Measurements from ENCODE around the gene PACRG. TPM values are rescaled to one million over a fixed set of nuclear protein-coding genes. Genes with fewer than 3 reads are reported as not detected.

PACRG gene
- polyA plus RNA-seq, 3 donors, result not detected

DNA sequence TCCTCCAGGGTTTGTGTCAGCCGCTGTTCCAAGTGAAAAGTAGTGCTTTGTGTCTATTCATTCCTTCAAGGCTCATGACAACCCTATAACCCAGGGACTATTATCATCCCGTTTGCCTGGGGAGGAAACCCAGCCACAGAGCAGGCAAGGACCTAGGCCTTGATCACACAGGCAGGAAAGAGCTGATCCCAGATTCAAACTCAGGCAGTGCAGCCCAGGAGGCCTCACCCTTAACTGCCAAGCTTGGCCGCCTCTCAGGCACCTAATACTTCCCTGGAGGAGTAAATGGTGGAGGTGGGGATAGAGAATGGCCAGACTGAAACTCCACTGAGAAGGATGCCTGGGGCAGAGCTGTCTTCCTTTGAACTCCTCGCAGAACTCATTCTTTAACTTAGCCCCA, 471.6 kb downstream of the PACRG start:
- H4K20me1 ChIP-seq (ENCODE audit: insufficient read depth, low read length), result no peaks in the 10 kb centered on the region
- H3K27me3 Mint-ChIP-seq (ENCODE audit: low read depth in 3 of 3), result peaks cover 0 to 5% (median 2%) of the 10 kb centered on the region in 3 donors
- intact Hi-C loops (cut with micrococcal nuclease), result no loop called here

DNA sequence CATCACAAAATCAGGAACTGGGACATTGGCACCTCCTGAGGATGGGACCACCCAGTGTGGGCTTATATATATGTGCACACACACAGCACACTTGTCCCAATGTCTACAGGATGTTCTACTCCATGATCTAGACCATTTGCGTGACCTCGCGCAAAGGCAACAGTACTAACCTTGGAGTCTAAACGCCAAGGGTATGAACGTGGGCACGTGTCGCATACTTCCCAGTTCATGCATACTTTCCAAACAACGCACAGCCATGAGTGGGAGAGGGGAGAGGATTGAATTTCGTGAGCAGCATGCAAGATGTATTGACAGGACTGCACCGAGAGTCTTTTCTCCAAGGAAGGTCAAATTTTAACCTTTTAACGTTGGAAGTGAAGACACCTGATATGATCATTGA, 472.5 kb downstream of the PACRG start:
- Histone ChIP-seq H3K4me2 (replicated peaks; ENCODE audit: extremely low read depth, low read length, poor library complexity, severe bottlenecking) (no peak overlapping the region), H3K9ac (ENCODE audit: insufficient read depth, low read length, poor library complexity, severe bottlenecking) (no peak overlapping the region), H3K36me3 (replicated peaks in 1 of 2; ENCODE audit: control insufficient read depth in 1 of 2, insufficient read depth in 2 of 2, low read length in 2 of 2) (no peaks in the 10 kb centered on the region), H2AFZ (ENCODE audit: insufficient read depth, low read depth, low read length, poor library complexity, severe bottlenecking) (no peak overlapping the region), H3K9me3 (replicated peaks in 1 of 2; ENCODE audit: control insufficient read depth in 1 of 2, insufficient read depth in 1 of 2, low read length in 2 of 2) (no peaks in the 10 kb centered on the region), H3K4me3 (replicated peaks in 1 of 3; ENCODE audit: low read depth in 2 of 3, low read length in 3 of 3) (no peak overlapping the region), H3K27me3 (ENCODE audit: control insufficient read depth in 2 of 2, insufficient read depth in 2 of 2, low read length in 2 of 2) (no peaks in the 10 kb centered on the region), H3K4me1 (ENCODE audit: control insufficient read depth in 1 of 2, insufficient read depth in 2 of 2, low read length in 2 of 2) (no peaks in the 10 kb centered on the region), H4K20me1 (ENCODE audit: insufficient read depth, low read length) (no peaks in the 10 kb centered on the region), H3K79me2 (ENCODE audit: insufficient read depth, low read length) (no peaks in the 10 kb centered on the region), H3K27ac (ENCODE audit: low read depth in 1 of 2, low read length in 2 of 2) (no peak overlapping the region)
- H3K27ac Mint-ChIP-seq, result no peak overlapping the region
- no peak for DNase-seq
- TF ChIP-seq, protein P1, sequence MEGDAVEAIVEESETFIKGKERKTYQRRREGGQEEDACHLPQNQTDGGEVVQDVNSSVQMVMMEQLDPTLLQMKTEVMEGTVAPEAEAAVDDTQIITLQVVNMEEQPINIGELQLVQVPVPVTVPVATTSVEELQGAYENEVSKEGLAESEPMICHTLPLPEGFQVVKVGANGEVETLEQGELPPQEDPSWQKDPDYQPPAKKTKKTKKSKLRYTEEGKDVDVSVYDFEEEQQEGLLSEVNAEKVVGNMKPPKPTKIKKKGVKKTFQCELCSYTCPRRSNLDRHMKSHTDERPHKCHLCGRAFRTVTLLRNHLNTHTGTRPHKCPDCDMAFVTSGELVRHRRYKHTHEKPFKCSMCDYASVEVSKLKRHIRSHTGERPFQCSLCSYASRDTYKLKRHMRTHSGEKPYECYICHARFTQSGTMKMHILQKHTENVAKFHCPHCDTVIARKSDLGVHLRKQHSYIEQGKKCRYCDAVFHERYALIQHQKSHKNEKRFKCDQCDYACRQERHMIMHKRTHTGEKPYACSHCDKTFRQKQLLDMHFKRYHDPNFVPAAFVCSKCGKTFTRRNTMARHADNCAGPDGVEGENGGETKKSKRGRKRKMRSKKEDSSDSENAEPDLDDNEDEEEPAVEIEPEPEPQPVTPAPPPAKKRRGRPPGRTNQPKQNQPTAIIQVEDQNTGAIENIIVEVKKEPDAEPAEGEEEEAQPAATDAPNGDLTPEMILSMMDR (IDR thresholded peaks at IDR 0.05), result no peak
- no CpG with 5 or more reads among the region's 11 CpGs for WGBS (ENCODE audit: insufficient coverage)
- intact Hi-C loops (cut with micrococcal nuclease), result no loop called here
- H3K9me3 Mint-ChIP-seq, result peaks cover 0 to 2% (median 0%) of the 10 kb centered on the region in 7 donors
- no peak overlapping the region for H3K4me3 Mint-ChIP-seq
- no peaks in the 10 kb centered on the region for H3K36me3 Mint-ChIP-seq
- H3K4me1 Mint-ChIP-seq, result no peaks in the 10 kb centered on the region
- peaks cover 0 to 5% (median under 1%) of the 10 kb centered on the region in 3 donors for H3K27me3 Mint-ChIP-seq (ENCODE audit: low read depth in 3 of 3)

More for the DNA sequence above, 471.6 kb downstream of the PACRG start:
- no peak for DNase-seq
- WGBS (ENCODE audit: insufficient coverage), result no CpG with 5 or more reads among the region's 4 CpGs
- no peaks in the 10 kb centered on the region for H3K4me1 ChIP-seq (ENCODE audit: control insufficient read depth in 1 of 2, insufficient read depth in 2 of 2, low read length in 2 of 2)
- no peak overlapping the region for H3K27ac ChIP-seq (ENCODE audit: low read depth in 1 of 2, low read length in 2 of 2)
- peaks cover 0 to 2% (median 0%) of the 10 kb centered on the region in 7 donors for H3K9me3 Mint-ChIP-seq
- H3K27ac Mint-ChIP-seq, result no peak overlapping the region
- H3K27me3 ChIP-seq (ENCODE audit: control insufficient read depth in 2 of 2, insufficient read depth in 2 of 2, low read length in 2 of 2), result no peaks in the 10 kb centered on the region
- no peak overlapping the region for H3K4me3 ChIP-seq (replicated peaks in 1 of 3; ENCODE audit: low read depth in 2 of 3, low read length in 3 of 3)
- H3K36me3 ChIP-seq (replicated peaks in 1 of 2; ENCODE audit: control insufficient read depth in 1 of 2, insufficient read depth in 2 of 2, low read length in 2 of 2), result no peaks in the 10 kb centered on the region
- H3K4me3 Mint-ChIP-seq, result no peak overlapping the region
- no peaks in the 10 kb centered on the region for H3K4me1 Mint-ChIP-seq
- H2AFZ ChIP-seq (ENCODE audit: insufficient read depth, low read depth, low read length, poor library complexity, severe bottlenecking), result no peak overlapping the region
- TF ChIP-seq, protein P1 (IDR thresholded peaks at IDR 0.05), result no peak
- H3K9ac ChIP-seq (ENCODE audit: insufficient read depth, low read length, poor library complexity, severe bottlenecking), result no peak overlapping the region
- H3K9me3 ChIP-seq (replicated peaks in 1 of 2; ENCODE audit: control insufficient read depth in 1 of 2, insufficient read depth in 1 of 2, low read length in 2 of 2), result no peaks in the 10 kb centered on the region
- no peak overlapping the region for H3K4me2 ChIP-seq (replicated peaks; ENCODE audit: extremely low read depth, low read length, poor library complexity, severe bottlenecking)
- H3K79me2 ChIP-seq (ENCODE audit: insufficient read depth, low read length), result no peaks in the 10 kb centered on the region
- H3K36me3 Mint-ChIP-seq, result no peaks in the 10 kb centered on the region
